ENCODE data around the gene ZBTB46.

DNA sequence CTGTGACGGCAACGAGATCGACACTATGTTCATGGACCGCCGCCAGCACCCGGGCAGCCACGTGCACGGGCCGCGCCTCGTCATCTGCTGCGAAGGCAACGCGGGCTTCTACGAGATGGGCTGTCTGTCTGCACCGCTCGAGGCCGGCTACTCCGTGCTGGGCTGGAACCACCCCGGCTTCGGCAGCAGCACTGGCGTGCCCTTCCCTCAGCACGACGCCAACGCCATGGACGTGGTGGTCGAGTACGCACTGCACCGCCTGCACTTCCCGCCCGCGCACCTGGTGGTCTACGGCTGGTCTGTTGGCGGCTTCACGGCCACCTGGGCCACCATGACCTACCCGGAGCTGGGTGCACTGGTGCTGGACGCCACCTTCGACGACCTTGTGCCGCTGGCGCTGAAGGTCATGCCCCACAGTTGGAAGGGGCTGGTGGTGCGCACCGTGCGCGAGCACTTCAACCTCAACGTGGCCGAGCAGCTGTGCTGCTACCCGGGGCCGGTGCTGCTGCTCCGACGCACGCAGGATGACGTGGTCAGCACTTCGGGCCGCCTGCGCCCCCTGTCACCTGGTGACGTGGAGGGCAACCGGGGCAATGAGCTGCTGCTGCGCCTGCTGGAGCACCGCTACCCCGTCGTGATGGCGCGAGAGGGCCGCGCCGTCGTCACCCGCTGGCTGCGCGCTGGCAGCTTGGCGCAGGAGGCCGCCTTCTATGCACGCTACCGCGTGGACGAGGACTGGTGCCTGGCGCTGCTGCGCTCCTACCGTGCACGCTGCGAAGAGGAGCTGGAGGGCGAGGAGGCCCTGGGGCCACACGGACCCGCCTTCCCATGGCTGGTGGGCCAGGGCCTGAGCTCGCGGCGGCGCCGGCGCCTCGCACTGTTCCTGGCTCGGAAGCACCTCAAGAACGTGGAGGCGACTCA is 31.2 kb upstream of the ZBTB46 start:
- TF ChIP-seq, protein P1, sequence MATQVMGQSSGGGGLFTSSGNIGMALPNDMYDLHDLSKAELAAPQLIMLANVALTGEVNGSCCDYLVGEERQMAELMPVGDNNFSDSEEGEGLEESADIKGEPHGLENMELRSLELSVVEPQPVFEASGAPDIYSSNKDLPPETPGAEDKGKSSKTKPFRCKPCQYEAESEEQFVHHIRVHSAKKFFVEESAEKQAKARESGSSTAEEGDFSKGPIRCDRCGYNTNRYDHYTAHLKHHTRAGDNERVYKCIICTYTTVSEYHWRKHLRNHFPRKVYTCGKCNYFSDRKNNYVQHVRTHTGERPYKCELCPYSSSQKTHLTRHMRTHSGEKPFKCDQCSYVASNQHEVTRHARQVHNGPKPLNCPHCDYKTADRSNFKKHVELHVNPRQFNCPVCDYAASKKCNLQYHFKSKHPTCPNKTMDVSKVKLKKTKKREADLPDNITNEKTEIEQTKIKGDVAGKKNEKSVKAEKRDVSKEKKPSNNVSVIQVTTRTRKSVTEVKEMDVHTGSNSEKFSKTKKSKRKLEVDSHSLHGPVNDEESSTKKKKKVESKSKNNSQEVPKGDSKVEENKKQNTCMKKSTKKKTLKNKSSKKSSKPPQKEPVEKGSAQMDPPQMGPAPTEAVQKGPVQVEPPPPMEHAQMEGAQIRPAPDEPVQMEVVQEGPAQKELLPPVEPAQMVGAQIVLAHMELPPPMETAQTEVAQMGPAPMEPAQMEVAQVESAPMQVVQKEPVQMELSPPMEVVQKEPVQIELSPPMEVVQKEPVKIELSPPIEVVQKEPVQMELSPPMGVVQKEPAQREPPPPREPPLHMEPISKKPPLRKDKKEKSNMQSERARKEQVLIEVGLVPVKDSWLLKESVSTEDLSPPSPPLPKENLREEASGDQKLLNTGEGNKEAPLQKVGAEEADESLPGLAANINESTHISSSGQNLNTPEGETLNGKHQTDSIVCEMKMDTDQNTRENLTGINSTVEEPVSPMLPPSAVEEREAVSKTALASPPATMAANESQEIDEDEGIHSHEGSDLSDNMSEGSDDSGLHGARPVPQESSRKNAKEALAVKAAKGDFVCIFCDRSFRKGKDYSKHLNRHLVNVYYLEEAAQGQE (IDR thresholded peaks at IDR 0.05; ENCODE audit: insufficient read depth in 1 of 2, low read depth in 2 of 2, low read length in 2 of 2) = no peak
- TF ChIP-seq POLR2AphosphoS5 (IDR thresholded peaks at IDR 0.05; ENCODE audit: low read depth, low read length) = no peak
